Measurements from ENCODE around the gene PHF11. TPM values are rescaled to one million over a fixed set of nuclear protein-coding genes. Genes with fewer than 3 reads are reported as not detected.

The PHF11 gene
- total RNA-seq, 1 donor from 2014 or later = 57.4 TPM

DNA sequence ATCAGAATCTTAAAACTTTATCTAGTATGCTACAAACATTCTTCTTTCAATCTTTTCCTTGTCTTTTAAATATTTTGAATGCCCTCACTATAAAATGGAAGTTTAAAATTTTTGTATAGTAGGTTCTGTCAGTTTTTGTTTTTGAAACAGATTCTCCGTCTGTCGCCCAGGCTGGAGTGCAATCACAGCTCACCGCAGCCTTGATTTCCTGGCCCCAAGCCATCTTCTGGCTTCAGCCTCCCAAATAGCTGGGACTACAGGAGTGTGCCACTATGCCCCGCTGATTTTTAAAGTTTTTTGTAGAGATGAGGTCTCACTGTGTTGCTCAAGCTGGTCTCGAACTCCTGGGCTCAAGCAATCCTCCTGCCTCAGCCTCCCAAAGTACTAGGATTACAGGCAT, 20.7 kb downstream of the PHF11 start:
- Histone ChIP-seq H3K27ac (no peak overlapping the region), H3K36me3 (peaks cover 14 to 46% of the 10 kb centered on the region in 2 donors), H3K4me3 (no peak overlapping the region), H3K4me1 (no peaks in the 10 kb centered on the region), H3K27me3 (no peaks in the 10 kb centered on the region), H3K9me3 (no peaks in the 10 kb centered on the region)
- no peak for DNase-seq (ENCODE audit: low spot score in 2 of 2)
- intact Hi-C loops (cut with DNase I) = no loop called here
- TF ChIP-seq, protein P1, sequence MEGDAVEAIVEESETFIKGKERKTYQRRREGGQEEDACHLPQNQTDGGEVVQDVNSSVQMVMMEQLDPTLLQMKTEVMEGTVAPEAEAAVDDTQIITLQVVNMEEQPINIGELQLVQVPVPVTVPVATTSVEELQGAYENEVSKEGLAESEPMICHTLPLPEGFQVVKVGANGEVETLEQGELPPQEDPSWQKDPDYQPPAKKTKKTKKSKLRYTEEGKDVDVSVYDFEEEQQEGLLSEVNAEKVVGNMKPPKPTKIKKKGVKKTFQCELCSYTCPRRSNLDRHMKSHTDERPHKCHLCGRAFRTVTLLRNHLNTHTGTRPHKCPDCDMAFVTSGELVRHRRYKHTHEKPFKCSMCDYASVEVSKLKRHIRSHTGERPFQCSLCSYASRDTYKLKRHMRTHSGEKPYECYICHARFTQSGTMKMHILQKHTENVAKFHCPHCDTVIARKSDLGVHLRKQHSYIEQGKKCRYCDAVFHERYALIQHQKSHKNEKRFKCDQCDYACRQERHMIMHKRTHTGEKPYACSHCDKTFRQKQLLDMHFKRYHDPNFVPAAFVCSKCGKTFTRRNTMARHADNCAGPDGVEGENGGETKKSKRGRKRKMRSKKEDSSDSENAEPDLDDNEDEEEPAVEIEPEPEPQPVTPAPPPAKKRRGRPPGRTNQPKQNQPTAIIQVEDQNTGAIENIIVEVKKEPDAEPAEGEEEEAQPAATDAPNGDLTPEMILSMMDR (IDR thresholded peaks at IDR 0.05) = no peak

DNA sequence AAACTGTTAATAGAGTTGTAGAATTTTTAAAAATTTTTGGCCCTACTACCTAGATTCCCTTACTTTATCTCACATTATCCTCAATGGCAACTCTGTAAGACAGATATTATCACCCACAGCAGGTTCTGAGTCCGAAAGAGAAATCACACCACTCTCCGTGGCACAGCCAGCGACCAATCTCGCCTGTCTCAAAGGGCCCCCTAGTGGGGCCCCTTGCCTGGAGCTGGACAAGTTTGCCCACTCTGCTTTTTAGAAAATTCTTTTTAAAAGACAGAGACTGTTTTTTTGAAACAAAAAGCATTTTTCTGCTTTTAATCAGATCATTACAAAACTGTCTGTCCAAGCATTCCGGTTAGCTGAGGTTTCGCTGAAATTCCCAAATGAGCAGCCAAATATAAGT, 21.7 kb downstream of the PHF11 start:
- Histone ChIP-seq H3K27ac (no peak overlapping the region), H3K9me3 (no peaks in the 10 kb centered on the region), H3K4me3 (no peak overlapping the region), H3K27me3 (no peaks in the 10 kb centered on the region), H3K36me3 (peaks cover 14 to 52% of the 10 kb centered on the region in 2 donors), H3K4me1 (no peaks in the 10 kb centered on the region)
- no peak for DNase-seq (ENCODE audit: low spot score in 2 of 2)
- intact Hi-C loops (cut with DNase I) = no loop called here
- TF ChIP-seq, protein P1 (IDR thresholded peaks at IDR 0.05) = peak in 1 of 3 experiments; percentile 4

DNA sequence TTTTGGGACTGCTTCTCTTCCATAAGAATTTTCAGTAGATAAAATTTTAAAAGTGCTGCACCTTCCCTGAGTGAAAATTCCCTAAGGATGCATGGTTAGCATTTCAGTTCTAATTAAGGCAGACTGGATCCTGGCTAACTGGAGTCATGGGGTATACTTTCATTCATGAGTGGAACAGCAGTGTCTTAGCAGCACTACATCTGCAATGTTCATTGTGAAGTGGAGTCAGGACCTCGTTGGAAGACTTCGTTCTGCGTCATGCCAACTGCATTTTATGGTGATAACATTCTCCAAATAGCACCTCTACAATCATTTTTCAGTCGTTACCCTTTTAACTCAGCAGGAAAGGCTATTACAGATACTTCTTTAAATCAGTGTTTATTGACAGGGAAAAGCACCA, 25.5 kb downstream of the PHF11 start:
- no peak for DNase-seq (ENCODE audit: low spot score in 2 of 2)
- intact Hi-C loops (cut with DNase I) = no loop called here
- H3K27me3 ChIP-seq = no peaks in the 10 kb centered on the region
- H3K36me3 ChIP-seq = peaks cover 18 to 45% of the 10 kb centered on the region in 2 donors
- TF ChIP-seq, protein P1 (IDR thresholded peaks at IDR 0.05) = no peak
- no peaks in the 10 kb centered on the region for H3K4me1 ChIP-seq
- no peak overlapping the region for H3K27ac ChIP-seq
- H3K4me3 ChIP-seq = no peak overlapping the region
- H3K9me3 ChIP-seq = no peaks in the 10 kb centered on the region

DNA sequence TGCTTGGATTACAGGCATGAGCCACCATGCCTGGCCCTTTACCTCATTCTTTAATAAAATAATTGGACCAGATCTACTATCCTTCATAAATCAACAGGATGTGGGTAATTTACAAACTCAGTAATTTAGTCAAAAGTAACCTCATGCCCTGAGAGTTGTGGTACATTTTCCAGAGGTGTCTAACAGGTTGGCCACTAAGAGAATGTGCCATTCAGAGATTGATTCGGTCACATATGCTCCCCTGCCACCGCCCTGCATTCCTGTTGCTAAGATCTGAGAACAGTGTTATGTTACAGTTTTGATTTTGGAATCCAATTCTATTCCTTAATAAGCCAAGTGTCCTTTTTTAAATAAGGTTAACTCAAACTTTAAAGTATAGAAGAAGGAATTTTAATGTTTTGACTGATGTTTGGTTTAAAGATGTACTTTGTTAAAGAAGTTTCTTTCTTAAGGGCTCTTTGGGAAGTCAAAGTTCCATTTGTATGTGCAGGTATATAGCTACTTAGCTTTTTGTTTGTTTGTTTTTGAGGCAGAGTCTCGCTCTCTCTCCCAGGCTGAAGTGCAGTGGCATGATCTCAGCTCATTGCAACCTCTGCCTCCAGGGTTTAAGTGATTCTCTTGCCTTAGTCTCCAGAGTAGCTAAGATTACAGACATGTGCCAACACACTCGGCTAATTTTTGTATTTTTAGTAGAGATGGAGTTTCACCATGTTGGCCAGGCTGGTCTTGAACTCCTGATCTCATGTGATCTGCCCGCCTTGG, 29.2 kb downstream of the PHF11 start:
- TF ChIP-seq, protein P1 (IDR thresholded peaks at IDR 0.05) = no peak
- Histone ChIP-seq H3K27me3 (no peaks in the 10 kb centered on the region), H3K27ac (no peak overlapping the region), H3K4me1 (no peaks in the 10 kb centered on the region), H3K36me3 (peaks cover 24 to 35% of the 10 kb centered on the region in 2 donors), H3K9me3 (no peaks in the 10 kb centered on the region), H3K4me3 (no peak overlapping the region)
- intact Hi-C loops (cut with DNase I) = no loop called here
- DNase-seq (ENCODE audit: low spot score in 2 of 2) = no peak

DNA sequence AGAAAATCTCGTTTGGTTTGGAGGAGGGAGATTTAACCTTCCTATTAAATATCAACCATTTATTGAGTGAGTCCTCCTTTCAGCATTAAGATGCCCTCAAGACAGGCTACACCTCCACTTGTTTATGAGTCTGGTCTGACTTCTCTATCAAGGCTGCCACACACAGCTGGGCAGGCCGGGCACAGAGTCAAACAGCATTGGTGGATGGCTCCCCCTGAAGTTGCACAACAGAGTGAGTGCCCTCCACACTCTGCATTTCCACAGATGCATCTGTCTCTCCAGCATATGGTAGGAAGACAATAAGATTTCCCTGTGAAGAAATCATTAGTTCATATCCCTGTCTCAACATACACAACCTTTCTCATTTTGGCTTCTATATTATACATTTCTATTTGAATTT, 31.4 kb downstream of the PHF11 start:
- H3K4me3 ChIP-seq = no peak overlapping the region
- peaks cover 20 to 27% of the 10 kb centered on the region in 2 donors for H3K36me3 ChIP-seq
- no peaks in the 10 kb centered on the region for H3K4me1 ChIP-seq
- no peaks in the 10 kb centered on the region for H3K9me3 ChIP-seq
- no peak overlapping the region for H3K27ac ChIP-seq
- DNase-seq (ENCODE audit: low spot score in 2 of 2) = no peak
- TF ChIP-seq, protein P1 (IDR thresholded peaks at IDR 0.05) = no peak
- intact Hi-C loops (cut with DNase I) = no loop called here
- no peaks in the 10 kb centered on the region for H3K27me3 ChIP-seq
